ENCODE data around the gene CISH. TPM values are rescaled to one million over a fixed set of nuclear protein-coding genes. Genes with fewer than 3 reads are reported as not detected.

The CISH gene
- total RNA-seq, 1 experiment from 2014 or later, result 1.6 TPM

- CTCF ChIA-PET, result interaction anchor here (0.5 kb wide), 1 partner anchor 1103 kb away, joined by 4 read pairs; no protein-coding TSS in a partner anchor
- no TSS peak for BruUV-seq (replicated peaks)
Observed at GRCh38 chr3:50563867-50564266, 47.7 kb downstream of the CISH start.

GRCh38 chr3:50562861-50563260, 48.7 kb downstream of the CISH start:
- CTCF ChIA-PET, result no interaction called here

More at GRCh38 chr3:50563867-50564266, 47.7 kb downstream of the CISH start:
- no peak overlapping the region for H3K27ac Mint-ChIP-seq (ENCODE audit: unreplicated experiment)
- no peak overlapping the region for H3K4me3 Mint-ChIP-seq (ENCODE audit: low read depth, unreplicated experiment)
- intact Hi-C loops (cut with micrococcal nuclease; ENCODE audit: unreplicated experiment), result no loop called here
- DNase-seq, result no peak
- H3K4me1 Mint-ChIP-seq (ENCODE audit: low read depth, unreplicated experiment), result peaks cover 8% of the 10 kb centered on the region
- no peaks in the 10 kb centered on the region for H3K9me3 Mint-ChIP-seq (ENCODE audit: low read depth, unreplicated experiment)
- no peak for TF ChIP-seq CTCF (IDR thresholded peaks at IDR 0.05; ENCODE audit: unreplicated experiment)
- H3K27me3 Mint-ChIP-seq (ENCODE audit: unreplicated experiment), result peaks cover 50% of the 10 kb centered on the region
- peaks cover 14% of the 10 kb centered on the region for H3K36me3 Mint-ChIP-seq (ENCODE audit: insufficient read depth, unreplicated experiment)

GRCh38 chr3:50559702-50560101, 51.9 kb downstream of the CISH start:
- Mint-ChIP-seq H3K4me1 (ENCODE audit: low read depth, unreplicated experiment) (no peaks in the 10 kb centered on the region), H3K36me3 (ENCODE audit: insufficient read depth, unreplicated experiment) (no peaks in the 10 kb centered on the region), H3K27me3 (ENCODE audit: unreplicated experiment) (peaks cover 58% of the 10 kb centered on the region), H3K9me3 (ENCODE audit: low read depth, unreplicated experiment) (no peaks in the 10 kb centered on the region), H3K4me3 (ENCODE audit: low read depth, unreplicated experiment) (no peak overlapping the region), H3K27ac (ENCODE audit: unreplicated experiment) (no peak overlapping the region)
- TF ChIP-seq CTCF (IDR thresholded peaks at IDR 0.05; ENCODE audit: unreplicated experiment), result no peak
- CTCF ChIA-PET, result no interaction called here
- DNase-seq, result no peak
- BruUV-seq (replicated peaks), result no TSS peak
- intact Hi-C loops (cut with micrococcal nuclease; ENCODE audit: unreplicated experiment), result no loop called here

More at GRCh38 chr3:50562861-50563260, 48.7 kb downstream of the CISH start:
- DNase-seq, result no peak
- Mint-ChIP-seq H3K9me3 (ENCODE audit: low read depth, unreplicated experiment) (no peaks in the 10 kb centered on the region), H3K27ac (ENCODE audit: unreplicated experiment) (no peak overlapping the region), H3K27me3 (ENCODE audit: unreplicated experiment) (peaks cover 60% of the 10 kb centered on the region), H3K36me3 (ENCODE audit: insufficient read depth, unreplicated experiment) (peaks cover 8% of the 10 kb centered on the region), H3K4me3 (ENCODE audit: low read depth, unreplicated experiment) (no peak overlapping the region), H3K4me1 (ENCODE audit: low read depth, unreplicated experiment) (peaks cover 5% of the 10 kb centered on the region)
- BruUV-seq (replicated peaks), result no TSS peak
- intact Hi-C loops (cut with micrococcal nuclease; ENCODE audit: unreplicated experiment), result no loop called here
- no peak for TF ChIP-seq CTCF (IDR thresholded peaks at IDR 0.05; ENCODE audit: unreplicated experiment)

GRCh38 chr3:50557915-50558314, 53.7 kb downstream of the CISH start:
- Mint-ChIP-seq H3K36me3 (ENCODE audit: insufficient read depth, unreplicated experiment) (no peaks in the 10 kb centered on the region), H3K27ac (ENCODE audit: unreplicated experiment) (no peak overlapping the region), H3K4me1 (ENCODE audit: low read depth, unreplicated experiment) (no peaks in the 10 kb centered on the region), H3K27me3 (ENCODE audit: unreplicated experiment) (peaks cover 67% of the 10 kb centered on the region), H3K4me3 (ENCODE audit: low read depth, unreplicated experiment) (no peak overlapping the region), H3K9me3 (ENCODE audit: low read depth, unreplicated experiment) (no peaks in the 10 kb centered on the region)
- no peak for TF ChIP-seq CTCF (IDR thresholded peaks at IDR 0.05; ENCODE audit: unreplicated experiment)
- no TSS peak for BruUV-seq (replicated peaks)
- intact Hi-C loops (cut with micrococcal nuclease; ENCODE audit: unreplicated experiment), result no loop called here
- DNase-seq, result no peak
- CTCF ChIA-PET, result no interaction called here

All from Calu3 (cell line).